GM23338 (cell line): ENCODE measurements around the gene ZBTB40. TPM values are rescaled to one million over a fixed set of nuclear protein-coding genes. Genes with fewer than 3 reads are reported as not detected.

Experiments
- ATAC-seq: fragments of 200-7000 bp; cut with Tn5 transposase; 3 replicates; pipeline ENCODE4 v1.9.1; 2020
- DNase-seq: peaks from one replicate; pipeline ENCODE4 v3.0.0-alpha.2; 2015; ENCODE audit warnings: low spot score
- H2AFZ ChIP-seq: fragments of 200-600 bp; sonication (generic); 2 replicates; pipeline ENCODE4 v1.8.0; 2016; ENCODE audit warnings: antibody characterized with exemption, mild to moderate bottlenecking, moderate library complexity
- H3F3A ChIP-seq: fragments of 200-600 bp; sonication (generic); replicated peaks from 2 replicates; pipeline ENCODE4 v1.8.0; 2017; ENCODE audit warnings: antibody characterized with exemption, mixed run types, low read depth
- H3K27ac ChIP-seq: fragments of 200-600 bp; sonication (generic); 2 replicates; pipeline ENCODE4 v1.6.1; 2016; ENCODE audit warnings: low read depth
- H3K27me3 ChIP-seq: fragments of 200-600 bp; sonication (generic); 2 replicates; pipeline ENCODE4 v1.8.0; 2016; ENCODE audit warnings: mild to moderate bottlenecking, mixed run types, moderate library complexity; ENCODE audit not compliant: insufficient read depth
- H3K36me3 ChIP-seq: fragments of 200-600 bp; sonication (generic); 2 replicates; pipeline ENCODE4 v1.8.0; 2016; ENCODE audit warnings: mild to moderate bottlenecking; ENCODE audit not compliant: insufficient read depth
- H3K4me1 ChIP-seq: fragments of 200-600 bp; sonication (generic); 2 replicates; pipeline ENCODE4 v1.8.0; 2016; ENCODE audit warnings: mild to moderate bottlenecking, moderate library complexity; ENCODE audit not compliant: insufficient read depth
- H3K4me2 ChIP-seq: fragments of 200-600 bp; sonication (generic); 2 replicates; pipeline ENCODE4 v1.7.1; 2017; ENCODE audit warnings: mixed run types
- H3K4me3 ChIP-seq: fragments of 200-600 bp; sonication (generic); 2 replicates; pipeline ENCODE4 v1.6.1; 2016; ENCODE audit warnings: mixed run types
- H3K79me2 ChIP-seq: fragments of 200-600 bp; sonication (generic); replicated peaks from 2 replicates; pipeline ENCODE4 v1.8.0; 2017; ENCODE audit warnings: mild to moderate bottlenecking; ENCODE audit not compliant: insufficient read depth
- H3K9me2 ChIP-seq: fragments of 200-600 bp; sonication (generic); 2 replicates; pipeline ENCODE4 v1.8.0; 2017; ENCODE audit not compliant: insufficient read depth
- H4K20me1 ChIP-seq: fragments of 200-600 bp; sonication (generic); replicated peaks from 2 replicates; pipeline ENCODE4 v1.8.0; 2017; ENCODE audit warnings: mild to moderate bottlenecking; ENCODE audit not compliant: insufficient read depth
- H3K27ac Mint-ChIP-seq: 2 replicates; pipeline ENCODE4 v1.8.0; 2020; ENCODE audit warnings: inconsistent platforms, mild to moderate bottlenecking, moderate library complexity, mixed read lengths
- H3K27me3 Mint-ChIP-seq: 3 replicates; pipeline ENCODE4 v1.8.0; 2022; ENCODE audit warnings: low read depth, mild to moderate bottlenecking, moderate library complexity, mixed read lengths, inconsistent platforms; ENCODE audit not compliant: insufficient read depth, poor library complexity
- H3K36me3 Mint-ChIP-seq: 3 replicates; pipeline ENCODE4 v1.8.0; 2021; ENCODE audit warnings: low read depth, mild to moderate bottlenecking, inconsistent platforms, moderate library complexity, mixed read lengths
- H3K4me1 Mint-ChIP-seq: 3 replicates; pipeline ENCODE4 v1.8.0; 2020; ENCODE audit warnings: mild to moderate bottlenecking, inconsistent platforms, mixed read lengths
- H3K4me3 Mint-ChIP-seq: 3 replicates; pipeline ENCODE4 v1.8.0; 2021; ENCODE audit warnings: moderate library complexity, mild to moderate bottlenecking, inconsistent platforms, mixed read lengths
- H3K9me3 Mint-ChIP-seq: 3 replicates; pipeline ENCODE4 v1.8.0; 2020; ENCODE audit warnings: moderate library complexity, mild to moderate bottlenecking, inconsistent platforms, mixed read lengths
- CREB1 ChIP-seq: fragments of 250-450 bp; sonication (Bioruptor Pico); IDR thresholded peaks from 2 replicates; pipeline ENCODE4 v1.5.0; 2020; ENCODE audit warnings: low read depth, mild to moderate bottlenecking, moderate library complexity
- ETS1 ChIP-seq: IDR thresholded peaks from 2 replicates; pipeline ENCODE4 v1.6.1; 2016; ENCODE audit warnings: antibody characterized with exemption
- EZH2 ChIP-seq: fragments of 200-600 bp; sonication (generic); IDR thresholded peaks from one replicate; pipeline ENCODE4 v1.8.0; 2017; ENCODE audit warnings: antibody characterized with exemption, mild to moderate bottlenecking, low read depth; ENCODE audit not compliant: unreplicated experiment
- EZH2phosphoT487 ChIP-seq: fragments of 200-600 bp; sonication (generic); IDR thresholded peaks from one replicate; pipeline ENCODE4 v1.8.1; 2018; ENCODE audit warnings: antibody characterized with exemption; ENCODE audit not compliant: unreplicated experiment
- JUNB ChIP-seq: IDR thresholded peaks from one replicate; pipeline ENCODE4 v1.6.1; 2016; ENCODE audit warnings: antibody characterized with exemption; ENCODE audit not compliant: unreplicated experiment
- NANOG ChIP-seq: IDR thresholded peaks from 2 replicates; pipeline ENCODE4 v1.6.1; 2016; ENCODE audit warnings: antibody characterized with exemption, borderline replicate concordance
- POLR2AphosphoS5 ChIP-seq: IDR thresholded peaks from 2 replicates; pipeline ENCODE4 v1.6.1; 2016; ENCODE audit warnings: antibody characterized with exemption, low read depth
- STAT1 ChIP-seq: IDR thresholded peaks from one replicate; pipeline ENCODE4 v1.6.1; 2016; ENCODE audit warnings: antibody characterized with exemption; ENCODE audit not compliant: unreplicated experiment
- ZNF114 ChIP-seq: fragments of 250-450 bp; sonication (Bioruptor Pico); IDR thresholded peaks from 2 replicates; pipeline ENCODE4 v1.5.0; 2020; ENCODE audit warnings: mild to moderate bottlenecking, moderate library complexity
- ZNF331 ChIP-seq: fragments of 250-450 bp; sonication (Bioruptor Pico); IDR thresholded peaks from 2 replicates; pipeline ENCODE4 v1.5.0; 2020; ENCODE audit warnings: low read depth, mild to moderate bottlenecking, moderate library complexity
- ZNF462 ChIP-seq: fragments of 250-450 bp; sonication (Bioruptor Pico); IDR thresholded peaks from 2 replicates; pipeline ENCODE4 v1.5.0; 2020; ENCODE audit warnings: mild to moderate bottlenecking, moderate library complexity
- polyA plus RNA-seq: library from polyadenylated mRNA; unstranded; fragments of >200 nt; fragmentation: Nextera tagmentation; extraction: Ambion mirVana; gene quantifications from 2 replicates; pipeline ENCODE4 v1.2.1, GENCODE V29; 2016
- total RNA-seq: library from RNA; depleted of rRNA; stranded (reverse); fragments of >200 nt; shearing (Covaris generic); gene quantifications from 2 replicates; pipeline ENCODE4 v1.2.3, GENCODE V29; 2014
- TF ChIP-seq, protein P1 (sequence below), 2 experiments: fragments of 200-600 bp in 1 of 2; sonication (generic) in 1 of 2; conservative IDR thresholded peaks; 2 replicates each; pipeline versions ENCODE4 v1.5.1 to v1.6.1; 2016 to 2017; ENCODE audit warnings: antibody characterized with exemption in 2 of 2, low read depth in 2 of 2, mild to moderate bottlenecking in 2 of 2, moderate library complexity in 1 of 2
- TF ChIP-seq, protein P2 (sequence below): IDR thresholded peaks from one replicate; pipeline ENCODE4 v1.6.1; 2018; ENCODE audit warnings: antibody characterized with exemption; ENCODE audit not compliant: unreplicated experiment

Gene ZBTB40
- total and polyA plus RNA-seq, 2 experiments from 2014 or later, result 3.1 to 22.7 TPM

DNA sequence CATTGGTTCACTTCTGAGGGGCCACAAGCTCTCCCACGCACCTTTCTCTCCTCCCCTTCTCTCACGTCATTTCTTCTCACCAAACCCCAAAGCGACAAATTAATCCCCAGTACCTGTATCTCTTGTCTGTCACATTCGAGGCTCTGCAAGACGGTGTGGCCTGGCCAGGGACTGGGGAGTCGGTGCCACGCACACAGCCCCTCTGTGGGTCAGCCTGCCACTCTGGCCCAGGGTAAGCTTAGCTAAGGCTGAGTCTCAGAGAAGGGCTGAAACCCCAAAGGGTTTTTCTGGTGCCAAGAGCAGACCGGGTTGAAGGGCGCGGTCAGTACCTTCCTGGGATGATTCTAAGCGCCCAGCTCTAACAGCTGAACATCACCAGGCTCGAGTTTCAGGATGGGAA is 34.2 kb upstream of the ZBTB40 start:
- no peak for DNase-seq
- H3K36me3 Mint-ChIP-seq, result no peaks in the 10 kb centered on the region
- no peaks in the 10 kb centered on the region for H3K9me2 ChIP-seq
- no peaks in the 10 kb centered on the region for H3K79me2 ChIP-seq
- no peaks in the 10 kb centered on the region for H3F3A ChIP-seq
- no peak overlapping the region for H3K4me3 Mint-ChIP-seq
- H3K27me3 ChIP-seq, result no peaks in the 10 kb centered on the region
- H3K4me1 ChIP-seq, result peaks cover 4% of the 10 kb centered on the region; the same call in 1 of the 2 replicates
- no peaks in the 10 kb centered on the region for H3K9me3 Mint-ChIP-seq
- H3K36me3 ChIP-seq, result no peaks in the 10 kb centered on the region
- no peak overlapping the region for H3K4me3 ChIP-seq
- H3K4me2 ChIP-seq, result no peak overlapping the region
- H3K27ac Mint-ChIP-seq, result no peak overlapping the region
- H3K27me3 Mint-ChIP-seq, result peaks cover 8% of the 10 kb centered on the region
- peaks cover 17% of the 10 kb centered on the region for H3K4me1 Mint-ChIP-seq
- H2AFZ ChIP-seq, result no peak overlapping the region
- TF ChIP-seq NANOG (no peak), ETS1 (no peak), ZNF462 (no peak), ZNF114 (no peak), ZNF331 (CRISPR knock-in tag) (no peak), EZH2phosphoT487 (no peak), STAT1 (no peak), EZH2 (no peak), JUNB (no peak), CREB1 (CRISPR knock-in tag) (no peak), POLR2AphosphoS5 (no peak)
- TF ChIP-seq, protein P1, sequence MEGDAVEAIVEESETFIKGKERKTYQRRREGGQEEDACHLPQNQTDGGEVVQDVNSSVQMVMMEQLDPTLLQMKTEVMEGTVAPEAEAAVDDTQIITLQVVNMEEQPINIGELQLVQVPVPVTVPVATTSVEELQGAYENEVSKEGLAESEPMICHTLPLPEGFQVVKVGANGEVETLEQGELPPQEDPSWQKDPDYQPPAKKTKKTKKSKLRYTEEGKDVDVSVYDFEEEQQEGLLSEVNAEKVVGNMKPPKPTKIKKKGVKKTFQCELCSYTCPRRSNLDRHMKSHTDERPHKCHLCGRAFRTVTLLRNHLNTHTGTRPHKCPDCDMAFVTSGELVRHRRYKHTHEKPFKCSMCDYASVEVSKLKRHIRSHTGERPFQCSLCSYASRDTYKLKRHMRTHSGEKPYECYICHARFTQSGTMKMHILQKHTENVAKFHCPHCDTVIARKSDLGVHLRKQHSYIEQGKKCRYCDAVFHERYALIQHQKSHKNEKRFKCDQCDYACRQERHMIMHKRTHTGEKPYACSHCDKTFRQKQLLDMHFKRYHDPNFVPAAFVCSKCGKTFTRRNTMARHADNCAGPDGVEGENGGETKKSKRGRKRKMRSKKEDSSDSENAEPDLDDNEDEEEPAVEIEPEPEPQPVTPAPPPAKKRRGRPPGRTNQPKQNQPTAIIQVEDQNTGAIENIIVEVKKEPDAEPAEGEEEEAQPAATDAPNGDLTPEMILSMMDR (conservative IDR thresholded peaks at IDR 0.05; ENCODE audit: low read depth in 2 of 2), result no peak
- TF ChIP-seq, protein P2, sequence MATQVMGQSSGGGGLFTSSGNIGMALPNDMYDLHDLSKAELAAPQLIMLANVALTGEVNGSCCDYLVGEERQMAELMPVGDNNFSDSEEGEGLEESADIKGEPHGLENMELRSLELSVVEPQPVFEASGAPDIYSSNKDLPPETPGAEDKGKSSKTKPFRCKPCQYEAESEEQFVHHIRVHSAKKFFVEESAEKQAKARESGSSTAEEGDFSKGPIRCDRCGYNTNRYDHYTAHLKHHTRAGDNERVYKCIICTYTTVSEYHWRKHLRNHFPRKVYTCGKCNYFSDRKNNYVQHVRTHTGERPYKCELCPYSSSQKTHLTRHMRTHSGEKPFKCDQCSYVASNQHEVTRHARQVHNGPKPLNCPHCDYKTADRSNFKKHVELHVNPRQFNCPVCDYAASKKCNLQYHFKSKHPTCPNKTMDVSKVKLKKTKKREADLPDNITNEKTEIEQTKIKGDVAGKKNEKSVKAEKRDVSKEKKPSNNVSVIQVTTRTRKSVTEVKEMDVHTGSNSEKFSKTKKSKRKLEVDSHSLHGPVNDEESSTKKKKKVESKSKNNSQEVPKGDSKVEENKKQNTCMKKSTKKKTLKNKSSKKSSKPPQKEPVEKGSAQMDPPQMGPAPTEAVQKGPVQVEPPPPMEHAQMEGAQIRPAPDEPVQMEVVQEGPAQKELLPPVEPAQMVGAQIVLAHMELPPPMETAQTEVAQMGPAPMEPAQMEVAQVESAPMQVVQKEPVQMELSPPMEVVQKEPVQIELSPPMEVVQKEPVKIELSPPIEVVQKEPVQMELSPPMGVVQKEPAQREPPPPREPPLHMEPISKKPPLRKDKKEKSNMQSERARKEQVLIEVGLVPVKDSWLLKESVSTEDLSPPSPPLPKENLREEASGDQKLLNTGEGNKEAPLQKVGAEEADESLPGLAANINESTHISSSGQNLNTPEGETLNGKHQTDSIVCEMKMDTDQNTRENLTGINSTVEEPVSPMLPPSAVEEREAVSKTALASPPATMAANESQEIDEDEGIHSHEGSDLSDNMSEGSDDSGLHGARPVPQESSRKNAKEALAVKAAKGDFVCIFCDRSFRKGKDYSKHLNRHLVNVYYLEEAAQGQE, result no peak
- no peak for ATAC-seq
- no peak overlapping the region for H3K27ac ChIP-seq
- H4K20me1 ChIP-seq, result no peaks in the 10 kb centered on the region
